Hypothalamus (tissue), 51 donors: ENCODE data around the gene CDC42EP5.
A peak's percentile ranks its signal among the peaks of the same experiment; 100 is the strongest.

ENCODE experiments used
- DNase-seq, 51 donors: peaks; one replicate each; lab custom pipeline; 2025; lab: John Stamatoyannopoulos, UW

Gene CDC42EP5

DNA sequence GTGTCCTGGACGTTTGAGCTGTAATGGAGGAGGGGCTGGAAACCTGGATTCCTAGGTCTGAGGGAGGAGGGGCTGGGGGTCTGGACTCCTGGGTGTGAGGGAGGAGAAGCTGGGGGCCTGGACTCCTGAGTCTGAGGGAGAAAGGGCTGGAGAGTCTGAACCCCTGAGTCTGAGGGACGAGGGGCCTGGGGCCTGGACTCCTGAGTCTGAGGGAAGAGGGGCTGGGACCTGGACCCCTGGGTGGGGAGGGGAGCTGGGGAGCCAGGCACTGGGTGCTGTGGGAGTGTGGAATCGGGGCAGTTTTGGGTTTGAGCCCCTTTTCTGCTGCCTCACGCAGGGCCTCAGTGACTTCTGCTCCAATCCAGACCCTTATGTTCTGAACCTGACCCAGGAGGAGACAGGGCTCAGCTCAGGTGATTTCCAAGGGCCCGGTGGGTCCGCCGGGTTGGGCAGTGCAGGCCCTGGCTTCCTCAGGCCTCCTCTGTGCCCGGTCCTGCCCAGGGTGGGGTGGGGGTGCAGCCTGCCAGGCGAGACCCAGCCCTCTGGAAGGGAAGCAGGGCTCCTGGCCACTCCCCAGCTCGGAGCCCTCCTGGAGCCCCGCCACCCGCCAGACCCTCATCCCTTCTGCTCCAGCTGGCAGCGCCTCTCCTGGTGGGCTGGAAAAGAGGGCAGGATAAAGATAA lies 43.4 kb downstream of the CDC42EP5 start:
- DNase-seq: peak in 1 of 51 donors; percentile 22

- DNase-seq: no peak
These were observed 44.0 kb downstream of the CDC42EP5 start for GRCh38 chr19:54429176-54429495.

DNA sequence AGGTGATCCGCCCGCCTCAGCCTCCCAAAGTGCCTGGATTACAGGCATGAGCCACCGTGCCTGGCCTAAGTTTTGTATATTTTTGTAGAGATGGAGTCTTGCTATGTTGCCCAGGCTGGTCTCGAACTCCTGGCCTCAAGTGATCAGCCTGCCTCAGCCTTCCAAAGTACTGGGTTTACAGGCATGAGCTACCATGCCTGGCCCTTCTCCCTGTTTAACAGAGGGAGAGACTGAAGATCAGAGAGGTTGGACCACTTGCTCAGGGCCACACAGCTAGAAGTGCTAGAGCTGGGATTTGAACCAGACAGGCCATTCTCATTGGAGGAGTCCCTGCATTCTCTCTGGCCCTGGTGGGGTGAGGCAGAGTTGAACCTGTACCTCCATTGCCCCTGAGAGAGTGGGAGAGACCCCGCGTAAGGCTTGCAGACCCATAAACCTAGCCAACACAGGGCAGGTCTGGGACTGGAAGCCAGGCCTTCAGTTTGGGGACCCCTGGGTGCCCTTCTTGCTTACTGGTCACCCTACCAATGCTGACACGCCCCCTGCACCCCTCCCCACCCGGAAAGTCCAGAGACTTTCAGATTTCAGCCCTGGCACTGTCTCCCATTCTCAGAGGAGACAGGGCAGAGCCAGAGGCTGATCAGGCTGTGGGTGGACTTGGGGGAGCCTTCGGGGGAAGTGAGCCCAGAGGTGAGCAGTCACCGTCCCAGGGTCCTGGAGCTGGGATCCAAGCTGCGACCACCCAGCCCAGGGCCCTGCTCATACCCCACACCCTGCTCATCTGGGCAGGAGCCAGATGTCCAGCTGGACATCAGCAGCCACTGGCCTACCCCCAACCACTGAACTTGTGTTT lies 44.5 kb downstream of the CDC42EP5 start:
- DNase-seq: no peak

- no peak for DNase-seq
These were observed 45.5 kb downstream of the CDC42EP5 start for GRCh38 chr19:54427586-54427985.

DNA sequence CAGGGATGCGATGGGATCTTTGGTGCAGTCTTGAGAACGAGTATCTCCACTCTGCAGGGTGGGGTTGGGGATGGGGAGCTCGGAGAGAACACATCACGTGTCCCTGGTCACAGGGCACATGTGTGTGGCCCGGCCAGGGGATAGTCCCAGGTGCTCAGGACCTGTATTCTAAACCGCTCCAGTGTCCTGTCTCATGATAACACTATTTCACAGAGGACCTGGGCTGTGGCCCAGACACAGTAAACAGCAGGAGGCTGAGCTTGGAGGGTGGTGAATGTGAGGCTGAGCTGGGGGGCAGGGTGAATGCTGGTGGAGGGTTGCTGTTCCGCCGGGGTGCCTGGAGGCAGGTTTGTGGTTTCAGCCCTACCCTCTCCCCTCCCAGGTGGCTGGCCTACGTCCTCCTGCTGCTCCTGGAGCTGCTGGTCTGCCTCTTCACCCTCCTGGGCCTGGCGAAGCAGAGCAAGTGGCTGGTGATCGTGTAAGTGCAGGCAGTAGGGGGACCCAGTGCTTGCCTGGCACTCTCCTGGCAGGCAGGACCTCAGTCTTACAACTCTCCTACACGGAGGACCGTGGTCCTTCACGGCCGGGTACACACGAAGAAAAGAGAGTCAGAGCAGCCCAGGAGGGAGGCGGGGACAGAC lies 46.7 kb downstream of the CDC42EP5 start:
- DNase-seq: peak in 14 of 51 donors; percentile 21 to 56 (median 34)

DNA sequence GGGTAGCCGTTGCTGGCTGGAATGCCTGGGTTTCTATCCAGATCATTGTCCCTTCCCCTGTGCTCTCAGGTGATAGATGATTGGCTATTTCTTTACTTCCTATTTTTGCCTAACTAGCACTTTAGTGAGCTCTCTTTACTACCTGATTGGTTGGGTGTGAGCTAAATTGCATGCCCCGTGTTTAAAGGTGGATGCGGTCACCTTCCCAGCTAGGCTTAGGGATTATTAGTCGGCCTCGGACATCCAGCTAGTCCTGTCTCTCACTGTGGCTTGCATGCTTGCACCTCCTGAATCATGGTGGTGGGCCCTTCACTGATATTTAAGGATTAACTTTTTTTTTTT lies 47.7 kb downstream of the CDC42EP5 start:
- DNase-seq: no peak

GRCh38 chr19:54424660-54425381 lies 48.3 kb downstream of the CDC42EP5 start:
- DNase-seq: no peak

GRCh38 chr19:54424201-54424600 lies 48.9 kb downstream of the CDC42EP5 start:
- no peak for DNase-seq

DNA sequence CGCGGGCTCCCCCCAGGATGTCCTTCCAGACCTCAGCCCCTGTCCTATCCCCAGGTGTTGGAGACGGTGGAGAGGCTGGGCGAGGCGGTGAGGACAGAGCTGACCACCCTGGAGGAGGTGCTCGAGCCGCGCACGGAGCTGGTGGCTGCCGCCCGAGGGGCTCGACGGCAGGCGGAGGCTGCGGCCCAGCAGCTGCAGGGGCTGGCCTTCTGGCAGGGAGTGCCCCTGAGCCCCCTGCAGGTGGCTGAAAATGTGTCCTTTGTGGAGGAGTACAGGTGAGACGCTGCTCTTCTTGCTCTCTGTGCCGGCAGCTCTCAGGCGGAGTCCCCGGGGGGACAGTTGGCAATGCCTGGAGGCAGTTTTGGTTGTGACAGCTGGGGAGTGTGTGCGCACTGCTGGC lies 51.0 kb downstream of the CDC42EP5 start:
- DNase-seq: no peak

- no peak for DNase-seq
These were observed 51.6 kb downstream of the CDC42EP5 start for GRCh38 chr19:54421521-54421920.

DNA sequence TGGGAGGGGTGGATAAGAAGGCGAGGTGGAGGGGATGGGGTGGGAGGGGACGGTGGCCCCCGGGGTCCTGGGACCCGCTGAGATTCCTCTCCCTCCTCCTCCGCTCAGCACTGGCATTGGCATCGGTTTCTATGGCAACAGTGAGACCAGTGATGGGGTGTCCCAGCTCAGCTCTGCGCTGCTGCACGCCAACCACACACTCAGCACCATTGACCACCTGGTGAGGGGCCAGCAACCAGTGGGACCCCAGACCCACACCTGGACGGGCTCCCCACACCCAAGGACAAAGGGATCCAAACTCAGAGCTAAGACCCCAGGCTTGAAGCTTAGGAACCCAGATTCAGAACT lies 52.0 kb downstream of the CDC42EP5 start:
- peak in 6 of 51 donors; percentile 68 to 88 (median 83) for DNase-seq

DNA sequence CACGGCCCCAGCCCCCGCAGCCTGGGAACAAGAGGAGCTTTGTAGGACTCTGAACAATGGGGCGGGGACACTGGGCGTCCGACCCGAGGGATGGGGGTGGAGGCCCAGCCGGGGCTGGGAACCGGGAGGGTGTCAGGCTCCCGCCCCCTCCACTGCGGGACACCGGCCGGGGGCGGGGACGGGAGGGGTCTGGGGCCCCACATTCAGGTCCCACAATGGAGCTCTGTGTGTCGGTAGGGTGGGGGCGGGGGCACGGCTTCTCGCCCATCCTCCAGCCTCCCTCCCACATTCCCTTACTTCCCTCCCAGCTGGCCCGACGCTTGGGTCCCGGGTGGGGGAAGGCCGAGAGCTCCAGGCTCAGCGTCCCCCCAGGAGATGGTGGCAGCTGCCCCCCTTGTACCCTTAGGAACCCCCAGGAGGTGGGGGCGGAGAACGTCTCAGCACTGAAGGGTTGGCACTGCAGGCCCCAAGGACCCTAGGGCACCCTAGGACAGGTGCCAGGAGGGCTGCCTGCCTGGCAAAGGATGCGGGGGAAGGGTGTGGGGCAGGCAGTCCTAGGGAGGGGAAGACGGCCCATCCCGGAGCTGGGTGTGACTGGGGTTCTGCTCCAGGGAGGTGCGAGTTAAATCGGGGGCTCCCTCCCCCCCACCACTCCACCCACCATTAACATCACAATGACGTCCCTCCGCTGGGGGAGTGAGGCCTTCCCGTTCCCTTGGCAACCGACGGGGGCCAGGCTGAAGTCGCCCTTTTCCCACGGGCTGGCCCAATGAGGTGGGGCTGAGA lies 52.5 kb downstream of the CDC42EP5 start:
- DNase-seq: peak; percentile 74 to 100 (median 96)

DNA sequence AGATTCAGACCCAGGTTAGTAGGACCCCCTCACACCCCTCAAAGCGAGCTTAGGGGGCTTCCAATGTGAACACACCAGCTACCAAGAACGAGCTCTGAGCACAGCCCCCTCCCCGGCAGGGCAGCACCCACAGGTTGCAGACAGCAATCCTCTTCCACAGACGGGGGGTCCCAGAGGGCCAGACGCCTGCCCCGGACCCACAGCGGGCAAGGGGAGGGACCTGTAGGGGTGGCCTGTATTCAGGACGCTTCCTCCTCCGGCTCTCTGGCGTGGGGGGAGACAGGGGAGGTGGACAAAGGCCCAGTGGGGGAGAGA lies 53.1 kb downstream of the CDC42EP5 start:
- DNase-seq: no peak

DNA sequence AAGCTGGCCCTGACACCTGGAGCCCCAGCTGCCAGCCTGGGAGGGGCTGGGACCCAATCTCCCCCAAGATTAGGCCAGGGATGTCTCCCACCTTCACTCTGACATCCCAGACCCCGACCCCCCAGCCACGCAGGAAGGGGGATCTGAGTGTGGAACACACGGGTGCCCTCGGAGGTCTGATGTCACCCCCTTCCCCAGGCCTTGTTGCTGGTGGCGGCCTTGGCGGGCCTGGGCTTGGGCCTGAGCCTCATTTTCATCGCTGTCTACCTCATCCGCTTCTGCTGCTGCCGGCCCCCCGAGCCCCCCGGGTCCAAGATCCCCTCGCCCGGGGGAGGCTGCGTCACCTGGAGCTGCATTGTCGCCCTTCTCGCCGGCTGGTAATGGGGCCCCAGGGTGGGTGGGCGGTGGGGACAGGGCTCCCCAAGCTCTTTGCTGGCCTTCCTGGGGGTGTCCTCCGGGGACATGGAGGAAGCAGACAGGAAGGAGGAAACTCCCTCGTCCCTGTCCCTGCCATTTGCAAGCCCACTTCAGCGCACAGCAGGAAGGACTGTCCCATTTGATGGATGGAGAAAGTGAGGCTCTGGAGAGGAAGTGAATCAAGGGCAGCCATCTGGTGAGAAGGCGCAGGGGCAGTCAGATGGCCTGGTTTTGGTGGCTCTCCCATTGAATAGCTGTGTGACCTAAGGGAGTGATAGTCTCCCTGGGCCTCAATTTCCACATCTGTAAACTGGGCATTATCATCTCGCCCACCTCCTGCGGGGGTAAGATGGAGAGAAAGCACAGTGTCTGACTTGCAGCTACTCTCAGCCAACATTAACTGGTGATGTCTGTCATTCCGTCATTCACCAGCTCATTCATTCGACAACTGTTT lies 53.9 kb downstream of the CDC42EP5 start:
- no peak for DNase-seq

DNA sequence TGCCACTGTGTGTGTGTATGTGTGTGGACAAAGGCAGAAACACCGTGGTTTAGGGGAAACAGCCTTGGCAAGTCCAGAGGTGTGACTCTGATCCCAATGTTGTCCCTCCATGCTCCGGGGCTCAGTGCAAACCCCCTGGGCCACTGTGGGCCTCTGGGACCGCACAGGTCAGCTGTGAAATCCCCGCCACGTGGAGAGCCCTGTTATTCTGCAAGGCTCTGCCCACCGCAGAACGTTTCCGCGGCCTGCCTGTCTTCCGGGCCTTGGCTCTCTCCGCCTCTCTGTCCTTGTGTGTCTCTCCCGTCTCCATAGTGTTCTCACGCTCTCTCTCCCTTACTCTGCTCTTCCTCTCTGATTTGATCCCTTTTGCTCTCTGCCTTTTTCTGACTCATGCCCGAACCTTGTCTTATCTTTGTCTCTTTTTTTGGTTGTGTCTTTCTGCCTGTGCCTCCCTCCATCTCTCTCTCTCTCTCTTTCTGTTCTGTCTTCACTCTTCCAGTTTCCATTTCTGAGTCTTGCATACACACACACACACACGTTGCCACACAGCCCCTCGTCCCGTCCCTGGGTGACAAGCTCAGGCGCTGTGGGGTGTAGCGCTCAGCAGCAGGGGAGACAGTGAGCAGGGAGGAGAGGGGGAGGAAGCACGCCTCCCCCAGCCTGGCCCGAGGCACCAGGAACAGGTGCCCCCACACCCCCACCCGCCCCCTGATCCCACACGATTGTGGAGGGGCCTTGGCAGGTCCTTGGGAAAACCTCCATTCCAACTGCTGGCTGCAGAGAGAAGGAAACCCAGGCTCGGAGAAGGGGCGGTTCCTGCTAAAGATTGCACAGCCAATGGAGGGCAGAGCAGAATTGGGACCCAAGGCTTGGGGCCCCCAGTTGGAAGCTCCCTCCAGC lies 54.8 kb downstream of the CDC42EP5 start:
- peak in 30 of 51 donors; percentile 13 to 89 (median 52) for DNase-seq

DNA sequence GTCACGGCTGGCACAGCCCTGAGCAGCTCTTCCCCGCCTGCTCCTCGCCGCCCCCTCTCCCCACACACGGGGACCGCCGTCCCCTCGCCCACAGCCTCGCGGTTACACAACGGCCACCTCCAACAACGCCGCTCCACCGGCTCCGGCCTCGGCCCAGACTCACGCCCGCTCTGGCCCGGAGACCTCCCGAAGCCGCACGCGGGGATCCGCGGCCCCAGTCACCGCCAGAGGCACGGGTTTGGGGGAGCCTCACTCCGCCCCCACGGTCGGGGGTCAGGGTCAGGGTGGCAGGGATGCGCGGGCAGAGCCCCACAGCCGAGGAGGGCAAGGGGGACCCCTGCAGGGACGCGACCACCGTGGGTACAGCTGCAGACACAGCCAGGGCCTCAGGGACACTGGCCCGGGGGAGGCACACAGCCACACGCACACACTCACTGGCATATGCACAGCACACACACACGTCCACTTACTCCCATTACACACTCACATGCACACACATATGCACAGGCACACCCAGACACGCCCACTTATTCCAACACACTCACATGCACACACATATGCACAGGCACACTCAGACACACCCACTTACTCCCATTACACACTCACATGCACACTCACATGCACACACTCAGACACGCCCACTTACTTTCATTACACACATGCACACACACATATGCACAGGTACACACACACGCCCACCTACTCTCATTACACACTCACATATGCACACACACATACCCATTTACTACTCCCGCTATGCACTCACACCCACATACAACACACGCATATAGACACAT lies 56.2 kb downstream of the CDC42EP5 start:
- peak in 8 of 51 donors; percentile 23 to 64 (median 34) for DNase-seq

DNA sequence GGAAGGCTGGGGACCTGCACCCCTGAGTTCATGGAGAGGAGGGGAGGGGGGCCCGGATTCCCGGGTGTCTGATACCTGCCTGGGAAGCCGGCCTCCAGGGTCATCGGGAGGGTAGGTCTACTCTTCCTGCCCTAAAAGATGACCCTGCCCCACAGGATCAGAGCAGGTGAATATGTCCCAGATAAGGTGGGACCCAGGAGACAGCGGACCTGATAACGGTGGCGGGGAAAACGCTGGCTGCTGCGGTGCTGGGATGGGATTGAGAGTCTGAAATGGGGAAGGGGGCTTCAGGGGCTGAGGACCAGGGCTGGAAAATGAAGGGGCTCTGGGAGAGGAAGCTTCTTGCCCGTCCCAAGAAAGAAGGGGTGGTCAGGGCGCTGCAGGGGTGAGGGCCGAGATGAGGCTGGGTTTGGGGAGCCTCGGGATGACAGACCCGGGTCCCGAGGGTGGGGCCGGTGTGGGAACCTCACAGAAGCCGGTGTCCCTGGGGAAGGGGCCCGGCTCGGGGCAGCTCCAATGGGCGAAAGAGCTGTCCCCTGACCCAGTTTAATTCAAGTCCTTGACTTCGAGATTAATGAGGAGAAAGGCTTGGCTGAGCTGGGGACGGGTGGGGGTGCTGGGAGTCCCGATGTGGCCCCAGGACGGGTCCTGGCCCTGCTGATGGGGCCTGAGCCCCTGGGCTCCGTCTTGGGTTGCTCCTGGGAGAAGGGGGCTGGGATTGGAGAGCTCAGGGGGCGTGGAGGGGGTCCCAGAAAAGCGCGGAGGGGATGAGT lies 57.0 kb downstream of the CDC42EP5 start:
- peak in 7 of 51 donors; percentile 22 to 64 (median 36) for DNase-seq
